ENCODE data around the gene ABLIM1.

Gene ABLIM1

DNA sequence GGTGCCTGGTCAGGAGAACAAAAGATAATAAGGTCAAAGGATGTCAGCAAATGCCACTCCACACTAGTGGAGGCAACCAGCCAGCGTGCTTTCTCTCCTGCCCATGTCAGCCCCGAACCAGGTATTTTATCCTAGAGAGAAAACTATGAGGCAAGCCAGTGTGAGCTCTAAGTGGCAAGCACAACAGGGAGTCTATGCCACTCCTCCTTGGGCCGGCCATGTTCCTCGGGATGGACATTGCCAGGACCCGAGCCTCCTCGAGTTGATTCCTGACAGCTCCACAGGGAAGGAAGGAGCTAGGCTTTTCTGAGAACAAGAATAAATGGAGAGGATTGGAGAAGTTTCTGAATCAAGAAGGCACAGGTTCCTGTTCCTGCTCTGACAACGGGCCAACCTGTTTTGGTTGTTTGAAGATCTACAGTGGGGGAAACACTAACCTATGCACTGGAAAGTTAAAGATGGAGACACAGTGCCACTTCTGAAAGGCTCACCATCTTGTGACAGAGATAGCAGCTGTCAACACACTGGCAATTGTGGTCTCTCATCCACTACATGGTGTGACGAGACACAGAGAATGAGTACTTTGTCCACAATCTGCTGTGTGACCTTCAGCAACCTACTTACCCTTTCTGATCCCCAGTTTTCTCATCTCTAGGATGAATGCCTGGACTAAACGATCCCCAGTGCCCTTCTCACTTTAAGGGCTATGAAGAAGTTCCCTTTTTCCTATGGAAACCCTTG is 28.8 kb downstream of the ABLIM1 start:
- H3K36me3 ChIP-seq, result no peaks in the 10 kb centered on the region
- H3K27me3 ChIP-seq (ENCODE audit: insufficient read depth, low read depth, severe bottlenecking), result no peaks in the 10 kb centered on the region
- H3K27ac ChIP-seq, result no peak overlapping the region
- no peak for DNase-seq
- H3K4me3 ChIP-seq (ENCODE audit: low read depth, low read length), result no peak overlapping the region
- no peaks in the 10 kb centered on the region for H3K9me3 ChIP-seq (ENCODE audit: severe bottlenecking)
- TF ChIP-seq, protein P1, sequence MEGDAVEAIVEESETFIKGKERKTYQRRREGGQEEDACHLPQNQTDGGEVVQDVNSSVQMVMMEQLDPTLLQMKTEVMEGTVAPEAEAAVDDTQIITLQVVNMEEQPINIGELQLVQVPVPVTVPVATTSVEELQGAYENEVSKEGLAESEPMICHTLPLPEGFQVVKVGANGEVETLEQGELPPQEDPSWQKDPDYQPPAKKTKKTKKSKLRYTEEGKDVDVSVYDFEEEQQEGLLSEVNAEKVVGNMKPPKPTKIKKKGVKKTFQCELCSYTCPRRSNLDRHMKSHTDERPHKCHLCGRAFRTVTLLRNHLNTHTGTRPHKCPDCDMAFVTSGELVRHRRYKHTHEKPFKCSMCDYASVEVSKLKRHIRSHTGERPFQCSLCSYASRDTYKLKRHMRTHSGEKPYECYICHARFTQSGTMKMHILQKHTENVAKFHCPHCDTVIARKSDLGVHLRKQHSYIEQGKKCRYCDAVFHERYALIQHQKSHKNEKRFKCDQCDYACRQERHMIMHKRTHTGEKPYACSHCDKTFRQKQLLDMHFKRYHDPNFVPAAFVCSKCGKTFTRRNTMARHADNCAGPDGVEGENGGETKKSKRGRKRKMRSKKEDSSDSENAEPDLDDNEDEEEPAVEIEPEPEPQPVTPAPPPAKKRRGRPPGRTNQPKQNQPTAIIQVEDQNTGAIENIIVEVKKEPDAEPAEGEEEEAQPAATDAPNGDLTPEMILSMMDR (IDR thresholded peaks at IDR 0.05; ENCODE audit: low read depth, low read length), result no peak

DNA sequence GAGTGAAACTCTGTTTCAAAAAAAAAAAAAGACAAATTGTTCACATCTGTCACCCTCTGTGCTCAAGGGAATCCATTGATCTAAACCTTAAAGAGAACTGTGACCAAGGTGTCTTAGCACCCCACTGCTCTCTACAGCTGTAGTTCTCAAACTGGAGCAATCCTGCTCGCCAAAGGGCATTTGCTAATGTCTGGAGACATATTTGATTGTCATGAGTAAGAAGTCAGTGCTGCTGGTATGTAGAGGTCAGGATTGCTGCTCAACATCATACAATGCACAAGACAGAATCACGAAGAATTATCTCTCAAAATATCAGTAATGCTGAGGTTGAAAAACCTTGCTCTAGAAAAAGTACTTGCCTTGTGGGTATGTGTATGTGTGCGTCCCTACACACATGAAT is 30.0 kb downstream of the ABLIM1 start:
- TF ChIP-seq, protein P1 (IDR thresholded peaks at IDR 0.05; ENCODE audit: low read depth, low read length), result no peak
- no peaks in the 10 kb centered on the region for H3K27me3 ChIP-seq (ENCODE audit: insufficient read depth, low read depth, severe bottlenecking)
- DNase-seq, result no peak
- H3K36me3 ChIP-seq, result no peaks in the 10 kb centered on the region
- no peak overlapping the region for H3K4me3 ChIP-seq (ENCODE audit: low read depth, low read length)
- no peaks in the 10 kb centered on the region for H3K9me3 ChIP-seq (ENCODE audit: severe bottlenecking)
- H3K27ac ChIP-seq, result no peak overlapping the region

GRCh38 chr10:114626841-114627240 is 31.2 kb downstream of the ABLIM1 start:
- Histone ChIP-seq H3K9me3 (ENCODE audit: severe bottlenecking) (no peaks in the 10 kb centered on the region), H3K27me3 (ENCODE audit: insufficient read depth, low read depth, severe bottlenecking) (no peaks in the 10 kb centered on the region), H3K36me3 (no peaks in the 10 kb centered on the region), H3K4me3 (ENCODE audit: low read depth, low read length) (no peak overlapping the region), H3K27ac (no peak overlapping the region)
- no peak for DNase-seq
- TF ChIP-seq, protein P1 (IDR thresholded peaks at IDR 0.05; ENCODE audit: low read depth, low read length), result no peak

- no peaks in the 10 kb centered on the region for H3K9me3 ChIP-seq (ENCODE audit: severe bottlenecking)
- no peaks in the 10 kb centered on the region for H3K27me3 ChIP-seq (ENCODE audit: insufficient read depth, low read depth, severe bottlenecking)
- H3K36me3 ChIP-seq, result no peaks in the 10 kb centered on the region
- TF ChIP-seq, protein P1 (IDR thresholded peaks at IDR 0.05; ENCODE audit: low read depth, low read length), result no peak
- no peak overlapping the region for H3K27ac ChIP-seq
- H3K4me3 ChIP-seq (ENCODE audit: low read depth, low read length), result no peak overlapping the region
- no peak for DNase-seq
Measured at GRCh38 chr10:114624951-114625780, 32.9 kb downstream of the ABLIM1 start.

- no peak overlapping the region for H3K27ac ChIP-seq
- DNase-seq, result no peak
- H3K4me3 ChIP-seq (ENCODE audit: low read depth, low read length), result no peak overlapping the region
Measured at GRCh38 chr10:114624422-114624821, 33.7 kb downstream of the ABLIM1 start.

More at GRCh38 chr10:114624422-114624821, 33.7 kb downstream of the ABLIM1 start:
- Histone ChIP-seq H3K9me3 (ENCODE audit: severe bottlenecking) (no peaks in the 10 kb centered on the region), H3K27me3 (ENCODE audit: insufficient read depth, low read depth, severe bottlenecking) (no peaks in the 10 kb centered on the region), H3K36me3 (no peaks in the 10 kb centered on the region)
- TF ChIP-seq, protein P1 (IDR thresholded peaks at IDR 0.05; ENCODE audit: low read depth, low read length), result no peak
